Right lobe of liver (tissue), 4 donors: Measurements from ENCODE around the gene RPTOR.

Experiments
- CTCF ChIP-seq, 4 donors: fragments of 200-600 bp in 3 of 4; fragments of 450-650 bp in 1 of 4; IDR thresholded peaks; one replicate each; pipeline versions ENCODE4 v1.5.1 to v1.8.0; 2016 to 2022; ENCODE audit warnings: antibody characterized with exemption in 4 of 4, mild to moderate bottlenecking in 2 of 4
- POLR2A ChIP-seq: fragments of 450-650 bp; IDR thresholded peaks from one replicate; pipeline ENCODE4 v1.6.1; 2017; ENCODE audit warnings: antibody characterized with exemption, mild to moderate bottlenecking
- donor health status: DM: no; HTN: no; CAD: no.
- donor health status: DM: no; HTN: no; CAD: no.
- donor health status: DM: no; HTN: yes; CAD: no.

GRCh38 chr17:80999536-81000333, 455.1 kb downstream of the RPTOR start:
- TF ChIP-seq CTCF (IDR thresholded peaks at IDR 0.05) (no peak), POLR2A (no peak)
